HS-27A (cell line): ENCODE data around the gene BCAT1.
"Not testable (repeated sequence)": the region's sequence is repeated elsewhere in the genome, so short reads cannot be mapped to it uniquely, and the experiment has no call there.

Experiments used
- DNase-seq: peaks from one replicate; pipeline ENCODE4 v3.0.0-alpha.2; 2012; ENCODE audit warnings: low read depth, missing footprints

The BCAT1 gene

DNA sequence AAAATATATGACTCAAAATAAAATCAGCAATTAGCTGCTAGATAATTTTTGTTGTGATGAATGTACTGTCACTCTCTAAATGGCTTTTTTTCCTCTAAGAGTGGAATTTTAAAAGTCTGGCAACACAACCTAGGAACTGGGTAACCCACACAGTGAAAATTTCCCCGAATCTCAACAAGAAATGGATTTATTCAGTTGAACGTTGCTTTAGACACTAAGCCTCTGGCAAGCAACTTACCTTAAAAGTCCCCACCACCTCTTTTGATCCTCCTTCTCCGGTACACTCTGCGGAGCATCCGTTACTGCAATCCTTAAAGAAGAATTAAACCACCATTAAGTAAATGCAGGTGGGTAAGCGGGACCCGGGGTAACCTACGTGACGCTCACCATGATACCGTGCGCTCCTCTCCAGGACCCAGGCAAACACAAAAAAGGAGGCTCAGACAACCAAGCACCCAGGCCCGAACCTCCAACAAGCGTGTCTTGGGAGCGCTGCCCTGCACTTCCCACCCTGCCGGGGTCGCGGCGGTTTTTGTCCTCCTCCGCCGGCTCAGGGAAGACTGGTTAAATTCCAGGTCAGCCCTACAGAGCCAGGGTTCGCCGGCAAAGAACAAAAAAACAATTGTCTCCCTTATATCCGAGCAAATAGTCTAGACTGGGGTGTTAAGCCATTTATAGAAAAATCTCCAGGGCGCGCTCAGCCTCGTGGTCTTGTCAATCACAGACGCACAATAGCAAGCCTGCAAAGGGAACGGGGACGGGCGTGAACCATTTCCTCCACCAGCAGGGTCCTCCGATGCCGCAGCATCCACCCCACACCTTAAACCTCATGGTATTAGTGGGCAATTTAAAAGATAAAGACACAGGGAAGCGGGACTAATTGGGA is 47.1 kb downstream of the BCAT1 start:
- DNase-seq: no peak

- no peak for DNase-seq
Measured at GRCh38 chr12:24900196-24900595, 48.7 kb downstream of the BCAT1 start.

DNA sequence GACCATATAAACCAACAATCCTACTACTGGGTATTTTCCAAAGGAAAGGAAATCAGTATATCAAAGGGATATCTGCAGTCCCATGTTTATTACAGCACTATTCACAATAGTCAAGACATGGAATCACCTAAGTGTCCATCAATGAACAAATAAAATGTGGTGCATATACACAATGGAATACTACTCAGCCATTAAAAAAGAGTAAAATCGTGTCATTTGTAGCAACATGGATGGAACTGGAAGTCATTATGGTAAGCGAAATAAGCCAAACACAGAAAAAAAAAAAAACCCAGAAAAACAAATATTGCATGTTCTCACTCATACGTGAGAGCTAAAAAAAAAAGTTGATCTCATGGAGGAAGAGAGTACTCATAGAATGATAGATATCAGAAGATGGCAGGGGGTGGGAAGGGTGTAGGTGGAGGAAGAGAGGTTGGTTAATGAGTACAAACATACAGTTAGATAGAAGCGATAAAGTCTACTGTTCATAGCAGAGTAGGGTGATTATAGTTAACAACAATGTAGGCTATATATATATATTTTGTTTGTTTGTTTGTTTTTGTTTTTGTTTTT is 49.3 kb downstream of the BCAT1 start:
- no peak for DNase-seq

DNA sequence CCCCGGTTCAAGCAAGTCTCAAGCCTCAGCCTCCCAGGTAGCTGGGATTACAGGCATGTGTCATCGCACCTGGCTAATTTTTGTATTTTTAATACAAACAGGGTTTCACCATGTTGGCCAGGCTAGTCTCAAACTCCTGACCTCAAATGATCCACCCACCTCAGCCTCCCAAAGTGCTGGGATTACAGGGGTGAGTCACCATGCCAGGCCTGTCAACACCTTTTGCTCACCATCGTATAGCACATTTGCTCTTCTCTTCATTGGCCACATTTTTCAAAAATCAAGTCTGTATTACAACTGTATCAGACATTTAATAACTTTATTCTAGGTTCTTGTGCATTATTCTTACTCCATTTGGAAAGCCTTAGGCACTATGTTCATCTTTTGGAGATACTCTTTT is 50.3 kb downstream of the BCAT1 start:
- no peak for DNase-seq

DNA sequence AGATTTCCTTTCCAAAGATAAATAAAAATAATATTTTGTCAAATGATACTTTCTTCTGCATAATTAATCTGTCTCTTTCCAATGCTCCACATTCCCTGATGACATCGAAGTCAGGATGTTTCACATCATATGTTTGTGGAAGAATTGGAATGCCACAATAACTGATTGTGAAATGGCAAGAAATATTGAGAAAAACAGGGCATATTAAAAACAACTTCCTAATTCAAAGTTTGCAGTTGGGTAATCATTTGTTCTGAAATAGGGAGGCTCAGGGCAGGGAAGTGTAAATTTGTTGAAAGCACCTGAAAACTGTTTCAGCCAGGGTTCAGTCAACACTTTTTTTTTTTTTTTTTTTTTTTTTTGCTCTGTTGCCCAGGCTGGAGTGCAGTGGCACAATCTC is 50.7 kb downstream of the BCAT1 start:
- DNase-seq: no peak

- DNase-seq: no peak
Measured at GRCh38 chr12:24896171-24896570, 52.7 kb downstream of the BCAT1 start.

DNA sequence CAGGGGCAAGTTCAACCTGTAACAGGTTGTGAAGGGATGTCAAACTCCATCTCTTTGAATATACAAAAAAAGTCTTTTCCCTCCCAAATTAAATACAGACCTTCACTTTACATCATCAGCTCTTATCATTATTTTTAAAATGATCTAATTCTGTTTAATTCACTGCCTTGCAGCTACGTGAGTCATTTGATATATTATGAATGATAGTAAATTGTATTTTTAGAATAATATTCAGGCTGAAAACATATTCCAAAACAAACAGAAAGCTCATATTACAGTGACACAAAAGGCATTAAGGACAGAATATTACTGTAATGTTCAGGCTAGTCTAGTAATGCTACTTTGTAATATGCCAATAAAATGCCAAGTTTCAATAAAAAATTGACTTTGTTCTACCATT is 53.3 kb downstream of the BCAT1 start:
- no peak for DNase-seq

- DNase-seq: no peak
Measured at GRCh38 chr12:24894879-24895278, 54.0 kb downstream of the BCAT1 start.

DNA sequence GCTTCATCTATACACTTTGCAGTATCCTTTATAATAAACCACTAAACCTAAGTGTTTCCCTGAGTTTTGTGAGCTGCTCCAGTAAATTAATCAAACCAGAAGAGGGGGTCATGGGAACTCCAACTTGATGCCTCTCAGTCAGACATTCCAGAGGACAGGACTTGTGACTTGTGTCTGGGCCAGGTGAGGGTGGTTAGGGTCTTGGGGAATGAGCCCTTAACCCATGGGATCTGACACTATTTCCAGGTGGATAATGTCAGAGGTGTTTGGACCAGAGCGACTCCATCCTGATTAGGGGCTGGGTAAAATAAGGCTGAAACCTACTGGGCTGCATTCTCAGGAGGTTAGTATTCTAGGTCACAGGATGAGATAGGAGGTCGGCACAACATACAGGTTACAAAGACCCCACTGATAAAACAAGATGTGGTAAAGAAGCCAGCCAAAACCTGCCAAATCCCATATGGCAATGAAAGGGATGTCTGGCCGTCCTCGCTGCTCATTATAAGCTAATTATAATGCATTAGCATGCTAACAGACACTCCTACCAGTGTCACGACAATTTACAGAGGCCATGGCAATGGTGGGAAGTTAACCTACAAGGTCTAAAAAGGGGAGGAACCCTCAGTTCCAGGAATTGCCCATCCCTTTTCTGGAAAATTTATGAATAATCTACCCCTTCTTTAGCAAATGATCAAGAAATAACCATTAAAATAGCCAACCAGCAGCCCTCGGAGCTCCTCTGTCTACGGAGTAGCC is 58.7 kb downstream of the BCAT1 start:
- DNase-seq: no peak

GRCh38 chr12:24889411-24889810 is 59.5 kb downstream of the BCAT1 start:
- DNase-seq: no peak

DNA sequence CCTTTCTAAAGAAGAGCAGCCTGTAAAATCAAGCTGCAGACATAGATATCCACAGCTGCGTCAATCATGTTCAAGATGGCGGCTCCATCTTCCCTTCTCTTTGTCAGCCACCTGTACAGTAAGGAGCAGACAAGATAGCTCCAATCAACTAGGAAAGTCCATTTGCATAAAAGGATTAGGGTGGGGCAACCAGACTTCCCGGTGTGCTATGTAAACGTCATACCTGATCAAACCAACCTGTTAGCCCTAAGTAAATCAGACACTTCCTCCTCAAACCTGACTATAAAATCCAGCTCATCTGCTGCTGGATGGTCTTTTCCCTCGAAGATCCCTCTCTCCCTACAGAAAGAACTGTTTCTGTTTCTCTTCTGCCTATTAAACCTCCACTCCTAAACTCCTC is 60.1 kb downstream of the BCAT1 start:
- no peak for DNase-seq

- no peak for DNase-seq
Measured at GRCh38 chr12:24884911-24885310, 64.0 kb downstream of the BCAT1 start.

- no peak for DNase-seq
Measured at GRCh38 chr12:24881724-24882371, 67.1 kb downstream of the BCAT1 start.

DNA sequence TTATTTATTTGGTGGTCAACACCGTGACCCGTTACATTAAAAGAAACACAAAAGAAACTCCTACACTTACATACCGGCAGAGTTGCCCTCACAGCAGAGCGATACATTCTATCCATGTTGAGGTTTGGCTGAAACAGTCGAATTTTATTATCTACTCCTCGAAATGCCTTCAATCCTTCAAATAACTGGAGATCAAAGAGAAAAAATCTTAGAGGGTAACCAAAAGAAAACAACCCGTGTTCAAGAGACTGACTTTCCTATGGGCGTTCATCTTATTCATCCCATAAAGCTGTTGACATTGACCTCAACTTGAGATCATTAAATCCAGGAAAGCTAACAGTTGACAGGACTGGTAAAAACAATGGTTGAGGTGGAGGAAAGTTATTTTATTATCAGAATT is 67.7 kb downstream of the BCAT1 start:
- no peak for DNase-seq

- no peak for DNase-seq
Measured at GRCh38 chr12:24880732-24881131, 68.2 kb downstream of the BCAT1 start.

DNA sequence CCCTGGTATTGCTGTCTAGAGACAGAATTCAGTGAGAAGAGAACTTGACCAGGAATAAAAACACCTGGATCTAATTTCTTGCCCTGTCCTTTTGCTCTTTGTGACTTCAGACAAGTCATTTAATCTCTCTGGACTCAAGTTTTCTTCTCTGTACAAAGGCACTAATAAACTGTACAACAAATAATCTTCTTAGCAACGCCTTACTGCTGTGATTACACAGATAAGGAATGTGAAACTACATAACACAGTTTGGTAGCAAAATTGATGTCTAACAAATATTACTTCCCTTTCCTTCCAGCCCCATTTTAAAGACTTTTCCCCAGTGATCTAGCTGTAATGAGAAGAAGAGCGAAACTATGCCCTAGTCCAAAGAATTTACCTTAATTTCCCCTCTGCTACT is 69.3 kb downstream of the BCAT1 start:
- DNase-seq: no peak

GRCh38 chr12:24875014-24875413 is 73.9 kb downstream of the BCAT1 start:
- no peak for DNase-seq

- no peak for DNase-seq
Measured at GRCh38 chr12:24872211-24872610, 76.7 kb downstream of the BCAT1 start.

DNA sequence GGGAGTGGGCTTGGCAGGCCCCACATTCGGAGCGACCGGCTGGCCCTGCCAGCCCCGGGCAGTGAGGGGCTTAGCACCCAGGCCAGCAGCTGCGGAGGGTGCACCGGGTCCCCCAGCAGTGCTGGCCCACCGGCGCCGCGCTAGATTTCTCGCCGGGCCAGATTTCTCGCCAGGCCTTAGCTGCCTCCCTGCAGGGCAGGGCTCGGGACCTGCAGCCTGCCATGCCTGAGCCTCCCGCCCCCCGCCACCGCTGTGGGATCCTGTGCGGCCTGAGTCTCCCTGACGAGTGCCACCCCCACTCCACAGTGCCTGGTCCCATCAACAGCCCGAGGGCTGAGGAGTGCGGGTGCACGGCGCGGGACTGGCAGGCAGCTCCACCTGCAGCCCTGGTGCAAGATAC is 82.8 kb downstream of the BCAT1 start:
- DNase-seq: not testable (repeated sequence)

DNA sequence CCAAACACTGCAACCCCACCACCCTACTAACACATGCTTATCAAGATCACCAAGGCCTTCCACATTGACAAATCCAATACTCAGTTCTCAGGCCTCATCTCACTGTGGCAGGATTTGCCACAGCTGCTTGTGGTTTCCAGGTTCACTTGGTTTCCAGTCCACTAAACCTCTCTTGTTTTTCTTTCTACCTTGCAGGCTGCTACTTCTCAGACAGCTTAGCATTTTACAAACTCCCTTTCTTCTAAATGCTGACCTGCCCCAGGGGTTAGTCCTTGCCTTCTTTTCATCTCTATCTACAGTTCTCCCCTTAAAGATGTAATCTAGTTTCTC is 84.1 kb downstream of the BCAT1 start:
- DNase-seq: peak; percentile 86

DNA sequence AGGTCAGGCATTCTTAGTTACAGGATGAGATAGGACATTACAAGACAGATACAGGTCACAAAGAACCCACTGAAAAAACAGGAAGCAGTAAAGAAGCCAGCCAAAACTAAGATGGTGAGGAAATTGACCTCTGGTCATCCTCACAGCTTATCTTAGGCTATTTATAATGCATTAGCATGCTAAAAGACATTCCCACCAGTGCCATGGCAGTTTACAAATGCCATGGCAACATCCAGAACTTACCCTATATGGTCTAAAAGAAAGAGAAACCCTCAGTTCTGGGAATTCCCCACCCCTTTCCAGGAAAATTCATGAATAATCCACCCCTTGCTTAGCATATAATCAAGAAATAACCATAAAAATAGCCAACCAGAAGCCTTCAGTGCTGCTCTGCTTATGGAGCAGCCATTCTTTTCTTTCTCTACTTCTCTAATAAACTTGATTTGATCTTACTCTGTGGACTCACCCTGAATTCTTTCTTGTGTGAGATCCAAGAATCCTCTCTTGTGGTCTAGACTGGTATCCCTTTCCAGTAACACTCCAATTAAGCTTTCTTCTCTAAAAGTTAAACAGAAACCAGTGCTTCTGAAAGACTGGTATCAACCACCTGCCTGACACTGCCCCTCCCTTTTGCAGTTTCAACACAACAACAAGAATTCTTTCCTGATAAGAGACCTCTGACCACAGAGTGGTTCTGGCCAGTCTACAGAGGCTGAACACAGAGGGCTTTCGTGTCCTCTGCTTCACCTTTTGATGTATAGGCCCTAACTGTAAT is 86.9 kb downstream of the BCAT1 start:
- DNase-seq: no peak

DNA sequence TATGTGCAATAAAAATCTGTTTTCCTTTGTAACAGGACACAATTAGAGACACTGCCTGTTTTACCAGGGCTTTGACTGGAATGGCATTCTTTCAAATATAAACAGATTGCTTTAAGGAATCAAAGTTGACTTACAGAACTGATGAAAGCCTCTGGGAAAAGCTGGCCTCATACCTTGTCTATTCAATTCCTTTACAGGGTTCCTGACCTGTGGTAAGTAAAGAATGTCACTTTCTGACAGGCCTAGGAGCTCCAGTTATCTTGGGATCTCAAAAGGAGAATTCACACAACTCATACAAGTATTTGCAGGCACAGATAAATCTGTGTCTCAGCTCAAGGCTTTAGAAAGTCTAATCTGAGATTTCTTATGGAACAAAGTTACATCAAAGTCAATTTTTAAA is 88.4 kb downstream of the BCAT1 start:
- DNase-seq: no peak
